ENCODE results near the gene ACAA1.

DNA sequence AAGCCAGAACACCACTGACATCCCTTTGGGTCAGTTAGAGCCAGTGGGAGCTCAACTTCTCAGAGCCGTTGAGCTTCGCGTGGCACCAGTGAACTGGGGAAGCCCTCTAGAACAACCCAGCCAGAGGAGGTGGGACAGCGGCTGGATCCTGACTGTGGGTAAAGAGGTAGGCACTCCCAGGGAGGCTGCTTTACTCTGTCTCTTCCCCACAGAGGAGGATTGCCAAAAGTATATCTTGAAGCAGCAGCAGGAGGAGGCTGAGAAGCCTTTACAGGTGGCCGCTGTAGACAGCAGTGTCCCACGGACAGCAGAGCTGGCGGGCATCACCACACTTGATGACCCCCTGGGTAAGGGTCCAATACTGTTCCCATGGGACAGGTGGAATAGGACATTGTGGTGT lies 2.7 kb upstream of the ACAA1 start:
- TF ChIP-seq, protein P1, sequence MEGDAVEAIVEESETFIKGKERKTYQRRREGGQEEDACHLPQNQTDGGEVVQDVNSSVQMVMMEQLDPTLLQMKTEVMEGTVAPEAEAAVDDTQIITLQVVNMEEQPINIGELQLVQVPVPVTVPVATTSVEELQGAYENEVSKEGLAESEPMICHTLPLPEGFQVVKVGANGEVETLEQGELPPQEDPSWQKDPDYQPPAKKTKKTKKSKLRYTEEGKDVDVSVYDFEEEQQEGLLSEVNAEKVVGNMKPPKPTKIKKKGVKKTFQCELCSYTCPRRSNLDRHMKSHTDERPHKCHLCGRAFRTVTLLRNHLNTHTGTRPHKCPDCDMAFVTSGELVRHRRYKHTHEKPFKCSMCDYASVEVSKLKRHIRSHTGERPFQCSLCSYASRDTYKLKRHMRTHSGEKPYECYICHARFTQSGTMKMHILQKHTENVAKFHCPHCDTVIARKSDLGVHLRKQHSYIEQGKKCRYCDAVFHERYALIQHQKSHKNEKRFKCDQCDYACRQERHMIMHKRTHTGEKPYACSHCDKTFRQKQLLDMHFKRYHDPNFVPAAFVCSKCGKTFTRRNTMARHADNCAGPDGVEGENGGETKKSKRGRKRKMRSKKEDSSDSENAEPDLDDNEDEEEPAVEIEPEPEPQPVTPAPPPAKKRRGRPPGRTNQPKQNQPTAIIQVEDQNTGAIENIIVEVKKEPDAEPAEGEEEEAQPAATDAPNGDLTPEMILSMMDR (IDR thresholded peaks at IDR 0.05), result no peak
- TF ChIP-seq RCOR1 (IDR thresholded peaks at IDR 0.05; ENCODE audit: low read length), result no peak
